Peyer's patch (tissue), 4 donors: ENCODE results near the gene PLET1. TPM values are rescaled to one million over a fixed set of nuclear protein-coding genes. Genes with fewer than 3 reads are reported as not detected.

Experiments used
- DNase-seq, 3 donors: peaks; one replicate each; pipeline ENCODE4 v3.0.0-alpha.2; 2017 to 2019
- H3K27ac ChIP-seq, 4 donors: fragments of 200-600 bp; sonication (generic); one replicate each; pipeline ENCODE4 v1.5.1; 2016 to 2019
- H3K27me3 ChIP-seq, 2 donors: fragments of 200-600 bp; sonication (generic); one replicate each; pipeline ENCODE4 v1.5.1; 2019
- H3K36me3 ChIP-seq, 3 donors: fragments of 200-600 bp; sonication (generic); one replicate each; pipeline ENCODE4 v1.5.1; 2016 to 2019
- H3K4me1 ChIP-seq, 4 donors: fragments of 200-600 bp; sonication (generic); one replicate each; pipeline ENCODE4 v1.5.1; 2016 to 2019
- H3K4me3 ChIP-seq, 4 donors: fragments of 200-600 bp; sonication (generic); 1 replicate in 3 of 4; 2 replicates in 1 of 4; pipeline ENCODE4 v1.5.1; 2016 to 2019; ENCODE audit warnings: mild to moderate bottlenecking in 1 of 4
- H3K9me3 ChIP-seq, 4 donors: fragments of 200-600 bp; sonication (generic); one replicate each; pipeline ENCODE4 v1.5.1; 2016 to 2019; ENCODE audit warnings: mild to moderate bottlenecking in 1 of 4
- POLR2A ChIP-seq, 2 donors: fragments of 450-650 bp; IDR thresholded peaks; one replicate each; pipeline ENCODE4 v1.5.1; 2017; ENCODE audit warnings: antibody characterized with exemption in 2 of 2, mild to moderate bottlenecking in 2 of 2, moderate library complexity in 2 of 2
- total RNA-seq, 4 donors: library from RNA; depleted of rRNA; stranded (reverse); fragments of >200 nt; gene quantifications; one replicate each; pipeline ENCODE4 v1.1.0, GENCODE V29; 2016
- TF ChIP-seq, protein P1 (sequence below), 6 experiments: fragments of 450-650 bp in 4 of 6; fragments of 200-600 bp in 2 of 6; sonication (generic) in 1 of 6; IDR thresholded peaks; one replicate each; pipeline ENCODE4 v1.5.1; 2017 to 2019; ENCODE audit warnings: antibody characterized with exemption in 6 of 6, mild to moderate bottlenecking in 3 of 6, moderate library complexity in 1 of 6

PLET1 gene
- total RNA-seq, 4 donors from 2014 or later = not detected

- Histone ChIP-seq H3K4me3 (no peak overlapping the region), H3K36me3 (no peaks in the 10 kb centered on the region), H3K4me1 (no peaks in the 10 kb centered on the region), H3K27me3 (no peaks in the 10 kb centered on the region), H3K27ac (no peak overlapping the region), H3K9me3 (no peaks in the 10 kb centered on the region)
- no peak for TF ChIP-seq POLR2A (IDR thresholded peaks at IDR 0.05)
- TF ChIP-seq, protein P1, sequence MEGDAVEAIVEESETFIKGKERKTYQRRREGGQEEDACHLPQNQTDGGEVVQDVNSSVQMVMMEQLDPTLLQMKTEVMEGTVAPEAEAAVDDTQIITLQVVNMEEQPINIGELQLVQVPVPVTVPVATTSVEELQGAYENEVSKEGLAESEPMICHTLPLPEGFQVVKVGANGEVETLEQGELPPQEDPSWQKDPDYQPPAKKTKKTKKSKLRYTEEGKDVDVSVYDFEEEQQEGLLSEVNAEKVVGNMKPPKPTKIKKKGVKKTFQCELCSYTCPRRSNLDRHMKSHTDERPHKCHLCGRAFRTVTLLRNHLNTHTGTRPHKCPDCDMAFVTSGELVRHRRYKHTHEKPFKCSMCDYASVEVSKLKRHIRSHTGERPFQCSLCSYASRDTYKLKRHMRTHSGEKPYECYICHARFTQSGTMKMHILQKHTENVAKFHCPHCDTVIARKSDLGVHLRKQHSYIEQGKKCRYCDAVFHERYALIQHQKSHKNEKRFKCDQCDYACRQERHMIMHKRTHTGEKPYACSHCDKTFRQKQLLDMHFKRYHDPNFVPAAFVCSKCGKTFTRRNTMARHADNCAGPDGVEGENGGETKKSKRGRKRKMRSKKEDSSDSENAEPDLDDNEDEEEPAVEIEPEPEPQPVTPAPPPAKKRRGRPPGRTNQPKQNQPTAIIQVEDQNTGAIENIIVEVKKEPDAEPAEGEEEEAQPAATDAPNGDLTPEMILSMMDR (IDR thresholded peaks at IDR 0.05) = no peak
- DNase-seq = no peak
Observed at GRCh38 chr11:112274007-112274783, 13.5 kb upstream of the PLET1 start.

- Histone ChIP-seq H3K4me1 (no peaks in the 10 kb centered on the region), H3K36me3 (no peaks in the 10 kb centered on the region), H3K27ac (no peak overlapping the region), H3K4me3 (no peak overlapping the region), H3K9me3 (no peaks in the 10 kb centered on the region), H3K27me3 (no peaks in the 10 kb centered on the region)
- DNase-seq = no peak
- TF ChIP-seq, protein P1 (IDR thresholded peaks at IDR 0.05) = no peak
- no peak for TF ChIP-seq POLR2A (IDR thresholded peaks at IDR 0.05)
Observed at GRCh38 chr11:112273066-112273465, 12.4 kb upstream of the PLET1 start.

DNA sequence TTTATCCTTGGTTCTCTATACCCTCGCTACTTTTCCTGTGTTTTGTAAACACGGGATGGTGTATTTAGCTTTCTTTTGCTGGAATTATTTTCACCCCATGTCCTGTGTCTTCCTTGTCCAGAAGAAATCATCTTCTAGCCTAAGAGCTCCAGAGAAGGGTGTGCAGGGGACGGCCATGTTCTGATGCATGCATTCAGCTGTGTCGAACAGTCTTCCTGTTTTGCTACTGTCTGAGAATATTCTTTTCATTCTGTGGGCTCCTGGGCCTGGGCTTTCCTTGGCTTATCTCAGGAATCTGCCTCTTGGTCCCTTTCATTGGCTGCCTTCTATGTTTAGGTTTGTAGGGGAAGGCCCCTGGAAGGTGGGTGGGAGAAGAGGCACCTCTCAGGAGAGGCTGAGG is 10.6 kb upstream of the PLET1 start:
- H3K27ac ChIP-seq = no peak overlapping the region
- no peaks in the 10 kb centered on the region for H3K36me3 ChIP-seq

GRCh38 chr11:112270551-112271180 is 10.0 kb upstream of the PLET1 start:
- Histone ChIP-seq H3K4me1 (no peaks in the 10 kb centered on the region), H3K27me3 (no peaks in the 10 kb centered on the region), H3K9me3 (no peaks in the 10 kb centered on the region), H3K27ac (no peak overlapping the region), H3K4me3 (no peak overlapping the region), H3K36me3 (no peaks in the 10 kb centered on the region)
- no peak for DNase-seq
- no peak for TF ChIP-seq POLR2A (IDR thresholded peaks at IDR 0.05)
- TF ChIP-seq, protein P1 (IDR thresholded peaks at IDR 0.05) = no peak

More for the DNA sequence above, 10.6 kb upstream of the PLET1 start:
- TF ChIP-seq, protein P1 (IDR thresholded peaks at IDR 0.05) = no peak
- no peak for TF ChIP-seq POLR2A (IDR thresholded peaks at IDR 0.05)
- no peaks in the 10 kb centered on the region for H3K27me3 ChIP-seq
- H3K4me1 ChIP-seq = no peaks in the 10 kb centered on the region
- no peak overlapping the region for H3K4me3 ChIP-seq
- no peaks in the 10 kb centered on the region for H3K9me3 ChIP-seq
- DNase-seq = no peak

DNA sequence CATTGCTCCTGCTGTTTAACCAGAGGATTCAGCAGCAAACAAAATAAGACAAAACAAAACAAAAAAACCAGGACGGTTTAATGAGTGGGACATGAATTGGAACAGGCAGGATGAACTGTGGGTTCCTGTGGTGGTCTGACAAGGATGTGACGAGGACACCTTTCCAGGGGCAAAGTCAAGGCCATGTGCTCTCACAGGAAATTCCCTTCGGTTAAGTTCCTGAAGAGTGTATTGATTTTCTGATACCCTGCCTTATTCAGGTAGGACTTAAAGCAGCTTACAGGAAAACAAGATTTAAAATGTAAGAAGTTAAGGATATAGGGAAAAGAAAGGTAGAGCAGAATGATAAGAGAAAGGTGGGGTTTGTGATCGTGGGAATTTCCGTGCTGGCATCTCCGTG is 8.5 kb upstream of the PLET1 start:
- no peak for DNase-seq
- Histone ChIP-seq H3K9me3 (no peaks in the 10 kb centered on the region), H3K27ac (no peak overlapping the region), H3K4me3 (no peak overlapping the region), H3K4me1 (no peaks in the 10 kb centered on the region), H3K36me3 (no peaks in the 10 kb centered on the region), H3K27me3 (no peaks in the 10 kb centered on the region)
- TF ChIP-seq, protein P1 (IDR thresholded peaks at IDR 0.05) = no peak
- no peak for TF ChIP-seq POLR2A (IDR thresholded peaks at IDR 0.05)
